GM12878 (cell line): Measurements from ENCODE around the gene LRRC55. TPM values are rescaled to one million over a fixed set of nuclear protein-coding genes. Genes with fewer than 3 reads are reported as not detected.

Experiments
- ATAC-seq: fragments of 200-7000 bp; cut with Tn5 transposase; 3 replicates; pipeline ENCODE4 v1.9.1; 2020; ENCODE audit warnings: mild to moderate bottlenecking, moderate library complexity
- BruUV-seq: library from RNA; stranded (reverse); fragments of 400-500 nt; replicated peaks from 2 replicates; lab custom pipeline; 2021; lab: Mats Ljungman, UMichigan
- CTCF ChIA-PET: fragments of 300-600 bp; sonication (Branson Sonifier 250); formaldehyde crosslinking; extraction: SDS; loops from one replicate; lab custom pipeline; 2021; ENCODE audit warnings: inconsistent platforms; lab: Yijun Ruan, JAX
- POLR2A ChIA-PET: fragments of 350-600 bp; formaldehyde crosslinking; extraction: SDS; loops from one replicate; lab custom pipeline; 2021; ENCODE audit warnings: inconsistent platforms; lab: Charles Lee
- RAD21 ChIA-PET: fragments of 300-600 bp; sonication (Branson Sonifier 250); formaldehyde crosslinking; loops from one replicate; lab custom pipeline; 2023; ENCODE audit warnings: antibody characterized with exemption; ENCODE audit not compliant: unreplicated experiment; lab: Charles Lee
- SMC1A ChIA-PET: fragments of 300-600 bp; sonication (Branson Sonifier 250); formaldehyde crosslinking; loops from one replicate; lab custom pipeline; 2023; ENCODE audit not compliant: unreplicated experiment, uncharacterized antibody; lab: Charles Lee
- DNase-seq: peaks from one replicate; pipeline ENCODE4 v3.0.0-alpha.2; 2011; ENCODE audit warnings: low read depth, low spot score
- FAIRE-seq: peaks from 3 replicates; lab custom pipeline; 2011; peaks lifted over from hg19 to GRCh38; lab: Jason Lieb, UNC
- H2AFZ ChIP-seq: 2 replicates; pipeline ENCODE4 v1.6.0; 2011; ENCODE audit warnings: low read depth, low read length, control low read depth; ENCODE audit not compliant: control insufficient read depth
- H3K27ac ChIP-seq: 2 replicates; pipeline ENCODE4 v1.5.1; 2011; ENCODE audit warnings: control low read depth; ENCODE audit not compliant: control insufficient read depth, insufficient read depth
- H3K27me3 ChIP-seq, 2 experiments: replicated peaks in 1 of 2; 2 replicates each; pipeline versions ENCODE4 v1.6.0 to v1.6.1; 2011; ENCODE audit warnings: low read length in 1 of 2; ENCODE audit not compliant: control insufficient read depth in 2 of 2, insufficient read depth in 2 of 2
- H3K36me3 ChIP-seq, 2 experiments: 2 replicates each; pipeline ENCODE4 v1.5.1; 2011; ENCODE audit warnings: low read length in 1 of 2; ENCODE audit not compliant: control insufficient read depth in 2 of 2, insufficient read depth in 2 of 2
- H3K4me1 ChIP-seq: 2 replicates; pipeline ENCODE4 v1.6.1; 2011; ENCODE audit warnings: mild to moderate bottlenecking, low read length, moderate library complexity, mixed read lengths; ENCODE audit not compliant: control insufficient read depth, insufficient read depth
- H3K4me2 ChIP-seq: 2 replicates; pipeline ENCODE4 v1.6.0; 2011; ENCODE audit warnings: control low read depth; ENCODE audit not compliant: control insufficient read depth, insufficient read depth
- H3K4me3 ChIP-seq: fragments of 200-600 bp; sonication (generic); 2 replicates; pipeline ENCODE4 v1.5.1; 2016
- H3K79me2 ChIP-seq: 2 replicates; pipeline ENCODE4 v1.6.0; 2011; ENCODE audit warnings: low read length; ENCODE audit not compliant: control insufficient read depth, insufficient read depth
- H3K9ac ChIP-seq: 2 replicates; pipeline ENCODE4 v1.8.0; 2011; ENCODE audit warnings: low read length, control low read depth, mixed read lengths; ENCODE audit not compliant: control insufficient read depth, insufficient read depth
- H3K9me3 ChIP-seq: replicated peaks from 3 replicates; pipeline ENCODE4 v1.5.1; 2011; ENCODE audit warnings: mild to moderate bottlenecking, low read length; ENCODE audit not compliant: control insufficient read depth, insufficient read depth
- H4K20me1 ChIP-seq: 2 replicates; pipeline ENCODE4 v1.6.0; 2011; ENCODE audit not compliant: control insufficient read depth, insufficient read depth
- IKZF2 ChIP-seq, 2 experiments: fragments of 450-650 bp; IDR thresholded peaks; 2 replicates each; pipeline ENCODE4 v1.6.1; 2017; ENCODE audit warnings: mild to moderate bottlenecking in 2 of 2, moderate library complexity in 2 of 2
- PML ChIP-seq: IDR thresholded peaks from 2 replicates; pipeline ENCODE4 v1.6.1; 2012; ENCODE audit warnings: low read length, inconsistent platforms
- POLR2AphosphoS5 ChIP-seq: IDR thresholded peaks from 2 replicates; pipeline ENCODE4 v1.6.1; 2011; ENCODE audit warnings: mild to moderate bottlenecking, low read length, inconsistent platforms
- RAD21 ChIP-seq: IDR thresholded peaks from 2 replicates; pipeline ENCODE4 v1.6.1; 2011; ENCODE audit warnings: mild to moderate bottlenecking, low read depth, low read length, moderate library complexity; ENCODE audit not compliant: insufficient read depth
- SMARCA5 ChIP-seq: fragments of 450-650 bp; IDR thresholded peaks from 2 replicates; pipeline ENCODE4 v1.6.1; 2017; ENCODE audit warnings: mild to moderate bottlenecking
- SMC3 ChIP-seq: IDR thresholded peaks from 2 replicates; pipeline ENCODE4 v1.6.1; 2011; ENCODE audit warnings: low read length, improper control_type of control experiment, borderline replicate concordance
- SP1 ChIP-seq: IDR thresholded peaks from one replicate; pipeline ENCODE4 v1.6.1; 2011; ENCODE audit warnings: low read depth, low read length
- STAT3 ChIP-seq: IDR thresholded peaks from 2 replicates; pipeline ENCODE4 v1.6.1; 2011; ENCODE audit warnings: low read depth, low read length, improper control_type of control experiment
- TARDBP ChIP-seq: IDR thresholded peaks from 2 replicates; pipeline ENCODE4 v1.6.1; 2016; ENCODE audit warnings: borderline replicate concordance
- ZNF207 ChIP-seq: fragments of 450-650 bp; IDR thresholded peaks from 2 replicates; pipeline ENCODE4 v1.6.1; 2014; ENCODE audit warnings: antibody characterized with exemption, mild to moderate bottlenecking, borderline replicate concordance
- ZZZ3 ChIP-seq: IDR thresholded peaks from 2 replicates; pipeline ENCODE4 v1.6.1; 2011; ENCODE audit warnings: low read depth; ENCODE audit not compliant: control insufficient read depth, insufficient read length
- WGBS: methylation state at CpG from one replicate; pipeline ENCODE4 v1.1.6; 2016; ENCODE audit warnings: low lambda C conversion rate; ENCODE audit not compliant: insufficient replicate concordance, insufficient coverage; ENCODE audit errors: missing lambda C conversion rate; 5-methylcytosine and 5-hydroxymethylcytosine counted together
- in situ Hi-C: fragments of 300-500 bp; cut with MboI; formaldehyde crosslinking; loops from 9 replicates; pipeline ENCODE4 v1.14.3; 2018; ENCODE audit warnings: mixed read lengths
- intact Hi-C: fragments of 100-400 bp; cut with micrococcal nuclease; formaldehyde crosslinking; loops from one replicate; pipeline ENCODE4 v1.14.2; 2022; ENCODE audit not compliant: unreplicated experiment
- polyA plus RNA-seq, 11 experiments: library from polyadenylated mRNA; depleted of rRNA in 4 of 11; unstranded in 6 of 11; stranded (reverse) in 5 of 11; fragments of >200 nt; fragmentation: Nextera tagmentation in 4 of 11; fragmentation: Illumina TruSeq in 1 of 11; extraction: Ambion mirVana in 4 of 11; extraction: Trizol in 1 of 11; gene quantifications; 1 replicate in 1 of 11; 2 replicates in 10 of 11; pipeline versions ENCODE4 v1.2.1 to v1.2.3, GENCODE V29; 2011 to 2016; ENCODE audit warnings: inconsistent platforms in 2 of 11, missing spikeins in 2 of 11, low read depth in 1 of 11
- total RNA-seq, 4 experiments: library from RNA; depleted of rRNA in 3 of 4; stranded (reverse); fragments of >200 nt in 3 of 4; fragmentation: Illumina TruSeq in 1 of 4; extraction: Trizol in 1 of 4; gene quantifications; 2 replicates each; pipeline versions ENCODE4 v1.2.1 to v1.2.3, GENCODE V29; 2013 to 2021
- TF ChIP-seq, protein P1 (sequence below): fragments of 450-650 bp; IDR thresholded peaks from 2 replicates; pipeline ENCODE4 v1.6.1; 2017; ENCODE audit warnings: mild to moderate bottlenecking
- TF ChIP-seq, protein P2 (sequence below): fragments of 450-650 bp; IDR thresholded peaks from 2 replicates; pipeline ENCODE4 v1.6.1; 2017; ENCODE audit warnings: mild to moderate bottlenecking, moderate library complexity

Gene LRRC55
- total and polyA plus RNA-seq, 10 of the 15 experiments (the other 5 are each of a cell fraction or from before 2014, with no cell fraction given): 0.01 to 0.04 TPM; not detected in 8

DNA sequence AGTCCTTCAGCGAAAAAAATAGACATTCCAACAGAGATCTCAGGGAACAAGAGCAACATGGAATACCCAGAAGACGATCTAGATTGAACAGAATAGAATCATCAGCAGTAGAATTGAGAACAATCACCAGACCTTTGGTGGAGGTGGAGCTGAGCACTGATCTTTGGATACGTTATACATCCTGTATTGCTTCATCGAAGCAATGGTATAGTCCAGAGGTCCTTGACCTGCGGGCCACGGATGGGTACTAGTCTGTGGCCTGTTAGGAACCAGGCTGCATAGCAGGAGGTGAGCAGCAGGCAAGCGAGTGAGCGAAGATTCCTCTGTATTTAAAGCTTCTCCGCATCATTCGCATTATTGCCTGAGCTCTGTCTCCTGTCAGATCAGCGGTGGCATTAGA, 17.6 kb downstream of the LRRC55 start:
- Histone ChIP-seq H3K36me3 (no peaks in the 10 kb centered on the region), H4K20me1 (no peaks in the 10 kb centered on the region), H3K4me2 (no peak overlapping the region), H3K9me3 (no peaks in the 10 kb centered on the region), H2AFZ (no peak overlapping the region), H3K27me3 (no peaks in the 10 kb centered on the region; a peak in 1 of 4 replicates), H3K27ac (no peak overlapping the region), H3K9ac (no peak overlapping the region), H3K4me1 (no peaks in the 10 kb centered on the region), H3K79me2 (no peaks in the 10 kb centered on the region), H3K4me3 (no peak overlapping the region)
- ChIA-PET RAD21 (no interaction called here), CTCF (interaction anchor here (0.6 kb wide), 1 partner anchor 146 kb away, joined by 4 read pairs; no protein-coding TSS in a partner anchor), SMC1A (no interaction called here), POLR2A (no interaction called here)
- in situ Hi-C loops: no loop called here
- no TSS peak for BruUV-seq
- intact Hi-C loops: loop anchor here (10.0 kb wide), 1 partner anchor 65 kb away; no protein-coding TSS in a partner anchor
- no peak for TF ChIP-seq RAD21
- TF ChIP-seq POLR2AphosphoS5: no peak
- TF ChIP-seq, protein P1, sequence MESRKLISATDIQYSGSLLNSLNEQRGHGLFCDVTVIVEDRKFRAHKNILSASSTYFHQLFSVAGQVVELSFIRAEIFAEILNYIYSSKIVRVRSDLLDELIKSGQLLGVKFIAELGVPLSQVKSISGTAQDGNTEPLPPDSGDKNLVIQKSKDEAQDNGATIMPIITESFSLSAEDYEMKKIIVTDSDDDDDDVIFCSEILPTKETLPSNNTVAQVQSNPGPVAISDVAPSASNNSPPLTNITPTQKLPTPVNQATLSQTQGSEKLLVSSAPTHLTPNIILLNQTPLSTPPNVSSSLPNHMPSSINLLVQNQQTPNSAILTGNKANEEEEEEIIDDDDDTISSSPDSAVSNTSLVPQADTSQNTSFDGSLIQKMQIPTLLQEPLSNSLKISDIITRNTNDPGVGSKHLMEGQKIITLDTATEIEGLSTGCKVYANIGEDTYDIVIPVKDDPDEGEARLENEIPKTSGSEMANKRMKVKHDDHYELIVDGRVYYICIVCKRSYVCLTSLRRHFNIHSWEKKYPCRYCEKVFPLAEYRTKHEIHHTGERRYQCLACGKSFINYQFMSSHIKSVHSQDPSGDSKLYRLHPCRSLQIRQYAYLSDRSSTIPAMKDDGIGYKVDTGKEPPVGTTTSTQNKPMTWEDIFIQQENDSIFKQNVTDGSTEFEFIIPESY: no peak
- TF ChIP-seq SMARCA5: no peak
- TF ChIP-seq IKZF2 (IDR thresholded peaks at IDR 0.05): no peak
- TF ChIP-seq SMC3: no peak
- TF ChIP-seq ZZZ3: no peak
- TF ChIP-seq, protein P2, sequence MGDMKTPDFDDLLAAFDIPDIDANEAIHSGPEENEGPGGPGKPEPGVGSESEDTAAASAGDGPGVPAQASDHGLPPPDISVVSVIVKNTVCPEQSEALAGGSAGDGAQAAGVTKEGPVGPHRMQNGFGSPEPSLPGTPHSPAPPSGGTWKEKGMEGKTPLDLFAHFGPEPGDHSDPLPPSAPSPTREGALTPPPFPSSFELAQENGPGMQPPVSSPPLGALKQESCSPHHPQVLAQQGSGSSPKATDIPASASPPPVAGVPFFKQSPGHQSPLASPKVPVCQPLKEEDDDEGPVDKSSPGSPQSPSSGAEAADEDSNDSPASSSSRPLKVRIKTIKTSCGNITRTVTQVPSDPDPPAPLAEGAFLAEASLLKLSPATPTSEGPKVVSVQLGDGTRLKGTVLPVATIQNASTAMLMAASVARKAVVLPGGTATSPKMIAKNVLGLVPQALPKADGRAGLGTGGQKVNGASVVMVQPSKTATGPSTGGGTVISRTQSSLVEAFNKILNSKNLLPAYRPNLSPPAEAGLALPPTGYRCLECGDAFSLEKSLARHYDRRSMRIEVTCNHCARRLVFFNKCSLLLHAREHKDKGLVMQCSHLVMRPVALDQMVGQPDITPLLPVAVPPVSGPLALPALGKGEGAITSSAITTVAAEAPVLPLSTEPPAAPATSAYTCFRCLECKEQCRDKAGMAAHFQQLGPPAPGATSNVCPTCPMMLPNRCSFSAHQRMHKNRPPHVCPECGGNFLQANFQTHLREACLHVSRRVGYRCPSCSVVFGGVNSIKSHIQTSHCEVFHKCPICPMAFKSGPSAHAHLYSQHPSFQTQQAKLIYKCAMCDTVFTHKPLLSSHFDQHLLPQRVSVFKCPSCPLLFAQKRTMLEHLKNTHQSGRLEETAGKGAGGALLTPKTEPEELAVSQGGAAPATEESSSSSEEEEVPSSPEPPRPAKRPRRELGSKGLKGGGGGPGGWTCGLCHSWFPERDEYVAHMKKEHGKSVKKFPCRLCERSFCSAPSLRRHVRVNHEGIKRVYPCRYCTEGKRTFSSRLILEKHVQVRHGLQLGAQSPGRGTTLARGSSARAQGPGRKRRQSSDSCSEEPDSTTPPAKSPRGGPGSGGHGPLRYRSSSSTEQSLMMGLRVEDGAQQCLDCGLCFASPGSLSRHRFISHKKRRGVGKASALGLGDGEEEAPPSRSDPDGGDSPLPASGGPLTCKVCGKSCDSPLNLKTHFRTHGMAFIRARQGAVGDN: no peak
- no peak for TF ChIP-seq SP1
- no peak for TF ChIP-seq STAT3
- TF ChIP-seq PML: no peak
- TF ChIP-seq TARDBP: no peak
- no peak for TF ChIP-seq ZNF207
- DNase-seq (no peak), FAIRE-seq (no peak), ATAC-seq (no peak)
- 43% methylated on average over 11 of the region's 11 CpGs for WGBS
